Uterus (tissue), 4 donors: Measurements from ENCODE around the gene XK. TPM values are rescaled to one million over a fixed set of nuclear protein-coding genes. Genes with fewer than 3 reads are reported as not detected.

ENCODE experiments used
- DNase-seq, 2 donors: peaks; one replicate each; pipeline ENCODE4 v3.0.0-alpha.2; 2019 to 2020
- H3K27ac ChIP-seq, 2 donors: fragments of 200-600 bp; sonication (generic); 1 replicate in 1 of 2; 2 replicates in 1 of 2; pipeline ENCODE4 v1.5.1; 2016 to 2018
- H3K27me3 ChIP-seq, 2 donors: fragments of 200-600 bp; sonication (generic); one replicate each; pipeline ENCODE4 v1.5.1; 2018 to 2019; ENCODE audit warnings: control low read depth in 1 of 2
- H3K36me3 ChIP-seq, 2 donors: fragments of 200-600 bp; sonication (generic); one replicate each; pipeline ENCODE4 v1.5.1; 2019; ENCODE audit warnings: control low read depth in 1 of 2
- H3K4me1 ChIP-seq, 2 donors: fragments of 200-600 bp; sonication (generic); one replicate each; pipeline ENCODE4 v1.5.1; 2018 to 2019; ENCODE audit warnings: control low read depth in 1 of 2
- H3K4me3 ChIP-seq, 2 donors: fragments of 200-600 bp; sonication (generic); 1 replicate in 1 of 2; 2 replicates in 1 of 2; pipeline ENCODE4 v1.5.1; 2018 to 2019; ENCODE audit warnings: mild to moderate bottlenecking in 1 of 2
- H3K9me3 ChIP-seq, 2 donors: fragments of 200-600 bp; sonication (generic); one replicate each; pipeline ENCODE4 v1.5.1; 2019; ENCODE audit warnings: control low read depth in 1 of 2
- CTCF ChIP-seq, 4 experiments: fragments of 200-600 bp in 2 of 4; fragments of 450-650 bp in 2 of 4; sonication (generic) in 2 of 4; IDR thresholded peaks; one replicate each; pipeline ENCODE4 v1.5.1; 2016 to 2019; ENCODE audit warnings: antibody characterized with exemption in 4 of 4, mild to moderate bottlenecking in 2 of 4, moderate library complexity in 1 of 4
- POLR2A ChIP-seq, 2 donors: fragments of 450-650 bp; IDR thresholded peaks; one replicate each; pipeline ENCODE4 v1.6.1; 2016; ENCODE audit warnings: antibody characterized with exemption in 2 of 2, mild to moderate bottlenecking in 1 of 2, moderate library complexity in 1 of 2
- intact Hi-C: fragments of 100-400 bp; cut with DNase I; formaldehyde crosslinking; loops from one replicate; pipeline ENCODE4 v1.15.1; 2023; ENCODE audit warnings: low total_unique reads
- total RNA-seq, 4 donors: library from RNA; depleted of rRNA in 3 of 4; stranded (reverse); fragments of >200 nt in 3 of 4; gene quantifications; one replicate each; pipeline versions ENCODE4 v1.1.0 to v1.2.4, GENCODE V29; 2014 to 2023
- donor health status: DM: yes; HTN: yes; CAD: no.

The XK gene
- total RNA-seq, 4 donors from 2014 or later, result 0.26 to 5.0 (median 2.0) TPM

- no peaks in the 10 kb centered on the region for H3K4me1 ChIP-seq
- no peak for DNase-seq
- H3K36me3 ChIP-seq, result no peaks in the 10 kb centered on the region
- H3K27me3 ChIP-seq, result no peaks in the 10 kb centered on the region
- H3K27ac ChIP-seq, result no peak overlapping the region
- H3K4me3 ChIP-seq, result no peak overlapping the region
- TF ChIP-seq CTCF (IDR thresholded peaks at IDR 0.05) (no peak), POLR2A (IDR thresholded peaks at IDR 0.05) (no peak)
- H3K9me3 ChIP-seq, result no peaks in the 10 kb centered on the region
- intact Hi-C loops, result no loop called here
Measured at GRCh38 chrX:37746951-37747350, 61.4 kb downstream of the XK start.

- no peaks in the 10 kb centered on the region for H3K36me3 ChIP-seq
- DNase-seq, result no peak
- H3K27ac ChIP-seq, result no peak overlapping the region
- H3K9me3 ChIP-seq, result no peaks in the 10 kb centered on the region
- no peaks in the 10 kb centered on the region for H3K4me1 ChIP-seq
- TF ChIP-seq CTCF (IDR thresholded peaks at IDR 0.05), result no peak
- no peak for TF ChIP-seq POLR2A (IDR thresholded peaks at IDR 0.05)
- intact Hi-C loops, result no loop called here
- no peak overlapping the region for H3K4me3 ChIP-seq
- no peaks in the 10 kb centered on the region for H3K27me3 ChIP-seq
Measured at GRCh38 chrX:37752281-37752680, 66.7 kb downstream of the XK start.

- Histone ChIP-seq H3K27me3 (no peaks in the 10 kb centered on the region), H3K36me3 (no peaks in the 10 kb centered on the region), H3K4me1 (no peaks in the 10 kb centered on the region), H3K9me3 (no peaks in the 10 kb centered on the region), H3K4me3 (no peak overlapping the region), H3K27ac (no peak overlapping the region)
- no peak for TF ChIP-seq CTCF (IDR thresholded peaks at IDR 0.05)
- DNase-seq, result no peak
- intact Hi-C loops, result no loop called here
Measured at GRCh38 chrX:37752936-37753335, 67.3 kb downstream of the XK start.

GRCh38 chrX:37753384-37753783, 67.8 kb downstream of the XK start:
- Histone ChIP-seq H3K27me3 (no peaks in the 10 kb centered on the region), H3K9me3 (no peaks in the 10 kb centered on the region), H3K36me3 (no peaks in the 10 kb centered on the region), H3K27ac (no peak overlapping the region), H3K4me1 (no peaks in the 10 kb centered on the region), H3K4me3 (no peak overlapping the region)
- no peak for DNase-seq
- TF ChIP-seq CTCF (IDR thresholded peaks at IDR 0.05), result no peak
- TF ChIP-seq POLR2A (IDR thresholded peaks at IDR 0.05), result no peak
- intact Hi-C loops, result no loop called here

- Histone ChIP-seq H3K9me3 (no peaks in the 10 kb centered on the region), H3K27ac (no peak overlapping the region), H3K36me3 (no peaks in the 10 kb centered on the region), H3K27me3 (no peaks in the 10 kb centered on the region), H3K4me1 (no peaks in the 10 kb centered on the region), H3K4me3 (no peak overlapping the region)
- TF ChIP-seq CTCF (IDR thresholded peaks at IDR 0.05) (no peak), POLR2A (IDR thresholded peaks at IDR 0.05) (no peak)
- DNase-seq, result no peak
- intact Hi-C loops, result no loop called here
Measured at GRCh38 chrX:37754516-37754915, 68.9 kb downstream of the XK start.
